Stimulated activated CD4-positive, alpha-beta T cell treated with anti-CD3 and anti-CD28 coated beads, TNF-alpha, amount 100 ng/mL, for 48 hours (primary cell): ENCODE results near the gene SPTB.

Experiments
- DNase-seq, 3 donors: peaks; one replicate each; pipeline ENCODE4 v3.0.0-alpha.2; 2020; ENCODE audit warnings: low read depth in 3 of 3

SPTB gene

DNA sequence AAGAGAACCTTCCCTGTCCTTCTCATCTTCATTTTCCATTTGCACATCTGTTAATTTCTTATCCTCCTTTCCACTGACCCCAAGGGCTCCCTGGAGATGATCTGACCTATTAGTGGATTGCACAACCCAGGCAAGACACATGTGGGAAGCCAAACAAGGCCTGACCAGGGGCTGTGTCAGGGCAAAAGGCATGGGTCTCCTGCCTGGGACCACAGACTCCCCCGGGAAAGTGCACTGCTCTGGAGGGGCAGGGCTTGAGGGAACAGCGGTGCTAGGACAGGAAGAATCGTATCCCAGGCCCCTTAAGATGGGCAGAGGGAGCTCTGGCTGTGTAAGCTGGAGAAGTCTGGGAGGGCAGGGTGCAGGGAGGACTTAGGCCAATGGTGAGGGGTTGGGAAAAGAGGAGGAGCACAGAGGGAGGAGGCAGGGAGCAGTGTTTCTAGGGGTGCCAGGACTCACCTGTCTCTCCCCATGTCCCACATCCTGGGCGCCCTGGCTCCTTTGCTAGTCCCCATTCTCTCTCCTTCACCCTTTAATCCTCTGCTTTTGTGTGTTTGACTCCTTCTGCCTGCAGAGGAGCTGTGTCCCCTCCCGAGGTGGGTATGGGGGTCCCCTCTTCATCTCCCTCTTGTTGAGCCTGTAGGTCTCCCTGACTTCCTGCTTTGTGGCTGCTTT is 150.2 kb downstream of the SPTB start:
- no peak for DNase-seq

DNA sequence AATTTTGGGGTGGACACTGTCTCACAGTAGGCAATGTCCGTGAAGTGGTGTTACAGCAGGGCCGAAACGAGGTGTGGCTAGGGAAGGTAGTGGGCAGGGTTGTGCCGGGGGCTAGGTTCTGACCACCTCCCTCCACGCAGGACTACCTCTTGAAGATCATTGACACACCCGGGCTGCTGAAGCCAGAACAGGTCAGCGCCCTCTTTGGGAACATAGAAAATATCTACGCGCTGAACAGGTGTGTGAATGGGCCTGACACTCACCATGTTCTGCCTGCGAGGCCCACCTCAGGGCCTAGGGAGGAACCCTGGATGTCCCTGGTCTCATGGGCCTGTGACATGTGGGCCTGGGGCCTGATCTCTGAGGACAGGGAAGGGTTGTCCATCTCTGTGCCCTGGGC is 150.9 kb downstream of the SPTB start:
- DNase-seq: no peak

DNA sequence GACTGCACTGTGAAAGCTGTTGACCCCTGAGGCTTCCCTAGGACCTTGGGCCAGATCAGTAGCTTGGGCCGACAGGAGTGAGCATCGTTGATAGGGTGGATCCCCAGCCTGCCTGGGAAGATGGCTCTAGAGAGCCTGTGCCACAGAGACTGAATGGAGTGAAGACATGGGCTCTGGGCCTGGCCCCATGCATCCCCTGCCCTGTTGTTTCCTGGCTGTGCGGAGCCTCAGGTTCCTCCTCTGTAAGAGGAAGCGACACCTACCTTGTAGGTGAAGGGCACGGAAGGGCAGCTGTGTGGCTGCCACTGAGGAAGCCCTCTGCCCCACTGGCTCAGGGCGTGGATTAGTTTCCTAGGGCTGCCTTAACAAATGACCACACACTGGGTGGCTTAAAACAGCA is 151.6 kb downstream of the SPTB start:
- no peak for DNase-seq

DNA sequence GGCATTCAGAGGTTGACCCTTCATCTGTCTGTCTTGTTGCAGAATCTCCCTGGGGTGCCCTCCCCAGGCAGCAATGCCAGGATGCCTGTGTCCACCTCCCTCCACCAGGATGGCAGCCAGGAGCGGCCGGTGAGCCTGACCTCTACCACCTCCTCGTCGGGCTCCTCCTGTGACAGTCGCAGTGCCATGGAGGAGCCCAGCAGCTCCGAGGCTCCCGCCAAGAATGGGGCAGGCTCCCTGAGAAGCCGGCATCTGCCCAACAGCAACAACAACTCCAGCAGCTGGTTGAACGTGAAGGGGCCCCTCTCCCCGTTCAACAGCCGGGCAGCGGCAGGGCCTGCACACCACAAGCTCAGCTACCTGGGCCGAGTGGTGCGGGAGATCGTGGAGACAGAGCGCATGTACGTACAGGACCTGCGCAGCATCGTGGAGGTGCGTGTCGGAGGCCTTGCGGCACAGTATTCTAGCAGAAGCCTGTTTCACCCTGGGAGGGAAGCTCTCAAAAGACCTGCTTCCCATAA is 152.1 kb downstream of the SPTB start:
- no peak for DNase-seq

DNA sequence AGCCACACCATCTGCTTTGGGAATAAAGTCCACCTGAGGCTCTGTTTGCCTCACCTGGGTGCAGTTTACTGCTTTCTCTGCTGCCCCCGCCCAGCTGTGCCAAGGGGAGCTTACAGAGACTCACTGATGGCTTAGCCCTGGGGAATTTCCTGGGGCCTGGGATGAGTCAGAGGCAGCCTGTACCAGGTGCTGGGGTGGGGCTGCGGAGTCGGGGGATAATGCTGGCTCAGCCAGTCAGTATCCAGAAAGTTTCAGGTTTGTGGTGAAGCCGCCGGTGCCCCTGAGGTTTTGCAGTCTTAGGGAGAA is 153.2 kb downstream of the SPTB start:
- peak in 1 of 3 donors; percentile 25 for DNase-seq

DNA sequence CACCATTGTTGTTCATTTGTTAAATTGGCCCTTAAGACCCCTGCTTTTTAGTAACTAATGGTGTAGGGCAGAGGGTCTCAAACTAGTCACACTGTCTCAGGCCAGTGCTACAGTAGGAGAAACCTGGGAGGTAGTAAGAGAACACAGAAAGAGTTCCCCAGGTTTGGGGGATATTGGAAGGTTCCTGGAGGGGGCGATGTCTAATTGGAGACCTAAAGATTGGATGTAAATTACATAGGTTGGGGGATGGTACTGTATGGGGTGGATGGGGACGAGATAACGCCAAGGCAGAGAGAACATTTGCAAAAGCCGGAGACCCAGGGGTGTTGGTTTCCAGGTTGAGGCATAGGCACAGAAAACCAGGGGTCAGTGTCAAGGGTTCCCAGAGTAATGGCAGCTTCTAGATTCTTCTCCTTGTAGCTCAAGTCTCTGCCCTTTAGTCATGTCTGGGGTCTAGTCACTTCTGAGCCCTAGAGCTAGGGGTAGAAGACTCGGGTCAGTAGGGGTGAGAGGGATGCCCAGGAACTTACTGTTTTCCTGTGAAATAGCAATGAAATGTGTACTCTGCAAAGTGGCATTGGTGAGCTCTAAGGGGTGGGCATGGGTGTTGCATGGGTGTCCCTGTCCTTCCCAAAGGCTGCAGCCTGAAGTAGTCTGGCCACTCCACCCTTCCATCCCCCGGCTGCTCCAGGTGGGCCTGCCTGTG is 153.7 kb downstream of the SPTB start:
- DNase-seq: no peak

DNA sequence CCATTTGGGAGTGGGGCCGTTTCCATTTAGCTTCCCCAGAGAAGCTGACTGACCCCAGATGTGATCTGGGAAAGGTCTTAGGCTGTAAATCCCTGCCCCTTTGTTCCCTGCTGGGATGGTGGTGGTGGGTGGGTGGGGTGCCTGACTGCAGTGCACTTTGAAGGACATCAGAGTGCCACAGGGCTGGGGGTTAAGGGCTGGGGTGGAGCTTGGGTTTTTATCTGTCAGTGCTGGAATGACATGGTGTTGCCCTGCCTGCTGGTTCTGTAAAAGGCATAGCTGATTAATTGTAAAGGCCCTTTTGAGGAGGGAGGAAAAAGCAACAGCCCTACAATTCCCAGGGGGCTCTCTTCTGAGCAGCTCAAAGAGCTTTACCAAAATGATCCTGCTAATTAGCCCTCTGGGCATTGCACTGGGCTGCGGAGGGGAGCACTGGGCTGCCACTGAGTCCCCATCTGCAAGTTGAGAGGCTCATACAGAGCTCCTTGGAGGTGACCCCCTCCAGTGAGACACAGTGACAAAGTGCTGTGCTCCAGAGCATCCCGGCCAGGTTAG is 154.4 kb downstream of the SPTB start:
- DNase-seq: no peak

DNA sequence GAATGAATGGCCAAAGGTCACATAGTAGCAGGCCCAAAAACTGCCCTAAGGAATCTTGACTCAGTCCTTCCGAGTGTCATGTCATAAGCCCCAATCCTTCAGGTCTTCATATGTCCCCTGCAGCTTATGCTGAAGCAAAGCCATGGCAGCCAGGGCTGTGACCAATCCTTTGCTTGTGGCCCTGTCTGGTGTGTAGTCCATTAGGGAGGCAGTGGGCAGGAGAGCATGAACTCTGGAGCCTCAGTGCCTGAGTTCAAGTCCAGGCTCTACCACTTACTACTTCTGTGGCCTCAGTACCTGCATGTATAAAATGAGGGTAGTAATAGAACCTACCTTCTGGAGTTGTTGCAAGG is 155.2 kb downstream of the SPTB start:
- no peak for DNase-seq

DNA sequence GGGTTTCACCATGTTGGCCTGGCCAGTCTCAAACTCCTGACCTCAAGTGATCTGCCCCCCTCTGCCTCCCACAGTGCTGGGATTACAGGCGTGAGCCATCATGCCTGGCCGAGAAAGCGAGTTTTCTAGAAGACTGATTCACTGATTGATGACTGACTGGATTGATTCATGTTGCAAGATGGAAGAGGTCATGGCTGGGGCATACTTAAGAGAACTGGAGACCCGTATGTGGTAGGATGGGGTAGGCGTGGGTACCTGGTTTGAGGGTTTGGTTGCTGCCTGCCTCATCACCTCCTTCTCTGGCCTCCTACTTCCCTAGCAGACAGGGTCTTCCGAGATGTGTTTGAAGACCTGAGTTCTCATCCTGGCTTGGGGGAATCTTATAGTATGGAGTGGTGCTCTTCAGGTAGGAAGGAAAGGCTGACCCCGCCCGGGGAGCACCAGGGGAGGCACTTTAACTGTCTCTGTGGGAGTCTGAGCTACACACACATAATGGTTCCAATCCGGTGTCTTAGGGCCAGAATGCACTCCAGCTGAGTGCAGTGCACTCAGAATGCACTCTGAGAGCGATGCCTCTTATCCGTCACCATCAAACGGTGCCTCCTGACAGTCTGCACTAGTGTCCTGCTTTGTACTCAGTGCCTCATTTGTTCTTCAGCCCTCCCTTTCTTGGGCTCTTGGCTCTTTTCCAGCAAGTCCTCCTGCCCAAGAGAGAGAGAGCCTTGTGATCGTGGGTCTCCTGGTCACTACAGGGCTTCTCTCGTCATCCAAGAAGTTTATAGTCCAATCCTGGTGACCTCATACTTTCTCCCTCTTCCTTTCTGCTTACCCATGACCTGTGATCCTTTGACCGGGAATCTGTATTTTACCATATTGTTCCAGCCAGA is 155.8 kb downstream of the SPTB start:
- no peak for DNase-seq

DNA sequence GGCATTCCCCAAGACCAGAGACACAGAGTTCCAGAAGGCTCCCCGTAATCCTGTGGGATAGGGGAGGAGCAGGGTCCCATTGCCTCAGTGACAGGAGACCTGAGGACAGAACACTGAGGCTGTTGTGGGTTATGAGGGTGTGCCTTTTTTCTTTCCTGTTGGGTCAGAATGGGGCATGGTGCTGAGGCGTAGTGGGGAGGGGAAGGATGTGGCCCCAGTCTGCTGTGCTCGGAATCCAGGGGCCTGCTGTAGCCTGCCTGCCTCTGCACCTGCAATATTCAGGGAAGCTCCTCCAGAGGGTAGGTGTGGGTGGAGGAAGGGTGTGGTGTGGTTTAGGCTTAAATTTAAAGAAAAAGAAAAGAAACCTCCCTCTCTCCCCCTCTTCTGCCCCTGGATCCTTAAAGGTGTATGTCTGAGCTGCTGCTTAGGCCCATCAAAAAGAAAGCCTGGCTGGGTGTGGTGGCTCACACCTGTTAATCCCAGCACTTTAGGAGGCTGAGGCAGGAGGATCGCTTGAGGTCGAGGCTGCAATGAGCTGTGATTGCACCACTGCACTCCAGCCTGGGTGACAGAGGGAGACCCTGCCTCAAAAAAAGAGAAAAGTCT is 156.8 kb downstream of the SPTB start:
- no peak for DNase-seq

DNA sequence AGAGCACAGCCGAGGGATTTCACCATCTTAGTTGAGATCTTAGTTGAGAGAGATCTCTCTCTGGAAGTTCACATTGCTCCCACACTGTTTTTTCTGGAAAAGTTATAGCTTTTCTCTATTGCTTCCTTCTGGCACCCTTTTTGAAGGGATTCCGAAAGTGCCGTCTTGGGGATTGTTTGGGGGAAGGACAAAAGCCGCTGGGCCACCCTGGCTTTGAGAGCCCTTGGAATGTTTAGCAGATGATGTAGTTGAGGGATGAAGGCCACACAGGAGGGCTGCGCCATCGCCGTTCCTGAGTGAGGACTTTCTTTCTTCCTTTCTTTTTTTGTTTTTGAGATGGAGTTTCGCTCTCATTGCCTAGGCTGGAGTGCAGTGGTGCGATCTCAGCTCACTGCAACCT is 157.8 kb downstream of the SPTB start:
- DNase-seq: no peak

DNA sequence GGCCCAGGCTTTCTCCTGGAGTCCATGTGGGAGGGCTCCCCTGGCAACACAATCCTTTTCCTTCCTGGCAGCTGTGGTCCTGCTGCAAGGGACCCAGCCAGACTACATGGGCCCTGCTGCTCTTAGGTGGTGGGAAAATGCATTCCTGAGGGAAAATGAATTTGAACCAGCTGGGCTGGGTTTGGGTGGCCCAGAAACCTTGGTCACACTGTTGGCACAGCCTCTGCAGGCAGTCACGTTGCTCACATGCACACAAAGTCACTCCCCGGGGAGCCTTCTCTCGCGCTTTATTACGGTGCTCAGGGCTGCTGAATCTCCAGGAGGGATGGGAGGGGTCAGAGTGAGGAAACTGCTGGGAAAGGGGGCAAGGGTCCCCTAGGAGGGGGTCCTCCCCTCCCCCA is 158.3 kb downstream of the SPTB start:
- no peak for DNase-seq

DNA sequence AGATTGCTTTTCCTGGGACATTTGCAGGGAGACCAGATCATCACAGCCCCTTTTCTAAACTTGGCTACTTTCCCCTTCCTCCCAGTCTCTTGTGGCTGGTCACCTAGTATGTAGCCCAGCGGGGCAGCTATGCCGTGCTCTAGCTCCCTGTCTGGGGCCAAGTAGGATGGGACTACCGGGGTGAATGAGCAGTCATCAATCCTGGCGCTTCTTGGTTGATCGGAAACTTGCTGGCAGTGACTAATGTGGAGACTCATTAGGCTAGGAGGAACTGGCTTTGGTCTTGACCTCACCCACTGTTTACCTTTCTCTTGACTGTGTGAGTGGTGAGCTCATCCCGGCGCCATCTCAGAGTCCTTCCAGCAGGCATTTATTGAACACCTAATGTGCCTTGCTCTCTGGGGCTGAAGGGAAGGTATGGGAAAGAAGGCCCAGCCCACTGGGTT is 159.6 kb downstream of the SPTB start:
- no peak for DNase-seq

DNA sequence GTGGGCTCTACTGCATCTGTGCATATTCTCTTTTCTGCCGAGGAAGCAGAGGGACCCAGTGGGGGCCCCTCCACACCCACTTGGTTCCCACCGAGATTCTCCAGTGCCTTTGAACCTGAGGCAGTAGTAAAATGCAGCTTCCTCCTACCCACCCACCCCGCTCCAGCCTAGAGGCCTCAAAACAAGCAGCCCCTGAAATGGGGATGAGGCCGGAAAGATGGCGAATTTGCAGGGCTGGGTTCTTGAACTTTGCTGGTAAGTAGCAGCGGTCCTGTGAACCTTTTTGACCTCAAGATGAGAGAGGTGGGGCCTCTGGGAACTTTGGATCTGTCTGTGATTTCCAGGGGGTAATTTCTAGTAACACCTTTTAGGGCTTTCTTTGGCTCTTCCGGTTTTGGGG is 160.1 kb downstream of the SPTB start:
- no peak for DNase-seq

DNA sequence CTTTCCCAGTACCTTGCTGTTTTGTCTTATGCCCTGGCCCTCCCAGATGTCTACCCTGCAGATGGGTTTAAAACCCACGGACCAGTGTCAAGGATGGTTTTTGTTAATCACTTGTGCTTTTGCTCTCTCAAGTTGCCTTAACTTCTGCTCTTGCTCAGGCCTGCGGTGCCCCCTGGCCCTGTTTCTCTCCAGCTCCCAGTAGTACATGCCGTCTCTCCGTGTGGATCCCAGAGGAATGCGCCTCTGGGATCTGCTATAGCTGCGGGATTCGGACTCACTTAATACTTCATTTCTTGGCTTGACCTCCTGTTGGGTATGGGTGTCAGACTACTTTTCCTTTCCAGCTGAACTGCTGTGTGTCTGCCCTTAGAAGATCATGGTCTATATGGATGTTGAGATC is 160.9 kb downstream of the SPTB start:
- DNase-seq: no peak

DNA sequence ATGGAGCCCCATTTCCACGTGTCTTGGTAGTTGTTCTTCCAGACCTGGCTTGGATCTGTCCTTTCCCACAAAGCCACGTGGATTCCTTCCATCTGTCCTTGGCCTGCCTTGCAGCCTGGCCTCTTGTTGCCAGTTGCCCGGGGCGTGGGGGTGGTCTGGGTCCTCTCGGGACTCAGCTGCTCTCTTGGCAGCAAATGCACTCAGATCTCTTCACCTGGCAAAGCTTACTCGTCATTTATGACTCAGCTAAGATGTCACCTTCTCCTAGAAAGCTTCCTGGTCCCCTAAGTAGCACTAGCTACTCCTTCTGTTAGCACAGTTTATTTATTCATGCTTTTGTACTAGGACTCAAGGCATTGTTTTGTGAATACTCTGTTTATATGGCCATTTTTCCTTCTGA is 161.8 kb downstream of the SPTB start:
- no peak for DNase-seq

DNA sequence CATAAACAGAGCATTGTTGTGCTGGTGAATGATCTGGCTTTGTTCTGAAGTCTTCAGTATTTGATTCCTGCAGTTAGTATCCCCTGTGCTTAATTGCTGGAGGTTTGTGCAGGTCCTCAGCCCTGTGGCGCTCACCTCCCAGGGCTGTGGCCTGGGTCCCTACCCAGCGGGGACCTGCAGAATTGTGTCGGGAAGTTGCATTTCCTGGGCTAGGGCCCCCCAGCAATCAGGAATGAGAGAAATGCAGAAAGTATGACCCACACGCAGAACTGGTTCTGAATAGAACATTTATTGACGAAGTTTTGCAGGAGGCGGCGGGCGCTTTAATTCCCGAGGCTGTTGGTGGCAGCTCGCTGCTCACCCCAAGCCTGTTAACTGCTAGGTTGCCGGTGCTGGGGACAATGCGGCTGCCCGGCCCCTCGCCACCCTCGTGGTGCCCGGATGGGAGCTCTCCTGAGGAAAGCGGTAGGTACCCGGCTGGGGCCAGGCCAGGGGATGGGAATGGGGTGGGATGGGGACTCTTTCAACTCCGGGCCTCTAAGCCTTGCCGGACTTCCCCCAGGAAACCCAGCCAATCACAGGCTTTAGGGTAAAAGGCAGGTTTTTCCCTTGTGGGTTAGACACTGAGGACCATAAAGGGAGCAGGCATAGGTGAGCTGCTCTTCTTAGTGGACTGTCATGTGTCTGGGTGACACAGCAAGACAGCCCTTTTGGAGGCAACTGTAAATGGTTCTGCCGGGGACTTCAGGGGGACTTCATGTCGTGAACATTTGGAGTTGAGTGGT is 163.9 kb downstream of the SPTB start:
- no peak for DNase-seq

DNA sequence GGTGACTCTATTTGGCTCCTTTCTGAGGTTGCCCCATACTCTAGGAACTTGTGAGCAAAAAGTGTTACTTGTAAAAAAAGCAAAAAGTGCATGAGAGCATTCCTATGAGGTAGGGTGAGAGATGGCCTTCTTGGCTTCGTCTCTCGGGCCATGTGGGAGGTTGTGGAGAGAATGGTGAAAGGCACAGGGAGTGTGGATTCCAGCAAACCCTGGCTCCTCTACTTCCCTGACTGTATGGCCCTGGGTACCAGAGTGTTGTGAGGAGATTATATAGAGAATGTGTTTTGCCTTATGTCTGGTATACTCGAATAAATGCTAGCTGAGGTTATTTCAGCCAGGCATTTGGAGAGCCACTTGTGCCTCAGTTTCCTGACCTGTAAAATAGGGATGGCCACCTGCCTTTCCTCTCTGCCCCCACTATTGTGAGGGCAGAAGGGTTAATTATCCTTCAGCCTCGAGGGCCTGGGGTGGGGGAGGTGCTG is 164.5 kb downstream of the SPTB start:
- DNase-seq: no peak

DNA sequence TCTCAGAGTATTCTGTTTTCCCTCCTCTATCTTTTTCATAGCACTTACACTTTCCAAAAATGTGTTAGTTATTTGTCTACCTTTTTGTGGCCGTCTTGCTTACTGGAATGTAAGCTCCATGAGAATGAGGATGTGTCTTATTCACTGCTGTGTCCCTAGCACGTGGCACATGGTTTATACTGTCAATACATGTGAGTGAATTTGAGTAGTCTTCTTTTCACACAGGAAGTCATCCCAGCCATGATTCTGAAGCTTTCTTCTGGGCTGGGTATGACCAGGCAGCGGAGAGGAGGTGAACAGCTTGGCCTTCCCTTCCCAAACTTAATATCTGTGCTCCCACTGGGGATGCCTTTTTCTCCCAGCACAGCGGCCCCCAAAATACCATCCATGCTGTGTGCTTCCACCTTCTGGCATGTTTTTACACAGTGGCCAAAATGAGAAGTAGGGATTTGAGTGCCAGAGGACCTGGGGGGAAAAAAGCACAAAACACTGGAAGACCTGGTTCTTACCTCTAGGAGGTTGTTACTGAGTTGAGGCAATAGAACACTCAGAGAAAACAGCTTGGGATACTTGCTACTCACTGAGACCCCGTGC is 165.2 kb downstream of the SPTB start:
- no peak for DNase-seq

DNA sequence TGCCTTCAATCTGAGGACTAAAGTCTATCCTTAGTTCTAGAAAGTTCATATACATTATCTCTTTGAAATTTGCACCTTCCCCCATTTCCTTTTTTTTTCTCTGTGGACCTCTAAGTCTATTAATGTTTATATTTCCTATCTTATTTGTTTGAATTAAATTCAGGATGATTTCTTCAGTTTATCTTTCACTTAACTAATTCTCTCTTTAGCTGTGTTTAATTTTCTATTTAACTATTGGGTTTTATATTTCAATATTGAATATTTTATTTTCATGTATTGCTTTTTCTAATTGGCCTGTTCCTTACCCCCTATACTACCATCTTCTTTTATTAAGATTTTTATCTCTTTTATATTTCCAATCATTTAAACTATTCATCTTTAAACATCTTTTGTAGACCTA is 166.0 kb downstream of the SPTB start:
- no peak for DNase-seq

DNA sequence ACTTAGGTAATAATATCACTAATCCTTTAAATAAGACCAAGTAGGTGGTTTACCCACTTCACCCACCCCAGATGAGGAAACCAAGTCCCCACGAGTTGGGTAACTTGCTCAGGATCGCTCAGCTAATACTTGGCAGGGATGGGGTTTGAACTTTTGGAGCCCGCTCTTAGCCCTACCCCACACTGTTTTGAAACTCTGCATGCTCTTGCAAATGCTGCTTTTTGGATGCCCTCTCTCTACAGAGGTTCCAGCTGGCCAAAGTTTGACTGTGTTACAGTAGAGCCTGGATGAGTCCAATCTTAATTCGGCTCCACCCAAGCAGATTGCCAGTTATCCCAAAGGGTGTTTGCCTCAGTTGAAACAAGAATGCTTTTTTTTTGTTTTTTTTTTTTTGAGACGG is 168.7 kb downstream of the SPTB start:
- no peak for DNase-seq
